Kidney epithelial cell (primary cell): ENCODE data around the gene GPR78. TPM values are rescaled to one million over a fixed set of nuclear protein-coding genes. Genes with fewer than 3 reads are reported as not detected.

Experiments used
- DNase-seq: peaks from one replicate; pipeline ENCODE4 v3.0.0-alpha.2; 2010; ENCODE audit warnings: low read depth
- H3K27me3 ChIP-seq: 2 replicates; pipeline ENCODE4 v1.6.0; 2011; ENCODE audit warnings: low read length; ENCODE audit not compliant: control insufficient read depth, insufficient read depth
- H3K36me3 ChIP-seq: 2 replicates; pipeline ENCODE4 v1.5.1; 2011; ENCODE audit warnings: low read length; ENCODE audit not compliant: control insufficient read depth, insufficient read depth
- H3K4me3 ChIP-seq: 2 replicates; pipeline ENCODE4 v1.5.1; 2011; ENCODE audit warnings: low read depth, mild to moderate bottlenecking, control low read depth, low read length
- CTCF ChIP-seq: IDR thresholded peaks from 2 replicates; pipeline ENCODE4 v1.5.1; 2011; ENCODE audit warnings: mild to moderate bottlenecking, moderate library complexity, low read length, control low read depth, inconsistent platforms; ENCODE audit not compliant: insufficient read depth, poor library complexity, severe bottlenecking
- total RNA-seq: library from RNA; depleted of rRNA; stranded (reverse); fragments of >200 nt; gene quantifications from 2 replicates; pipeline ENCODE4 v1.2.3, GENCODE V29; 2015

The GPR78 gene
- total RNA-seq, 1 donor from 2014 or later: not detected

- Histone ChIP-seq H3K4me3 (no peak overlapping the region), H3K36me3 (no peaks in the 10 kb centered on the region), H3K27me3 (peaks cover 44% of the 10 kb centered on the region)
- DNase-seq: no peak
- no peak for TF ChIP-seq CTCF
These were observed 469 bp upstream of the GPR78 start for GRCh38 chr4:8579526-8580320.

- DNase-seq: no peak
- no peak for TF ChIP-seq CTCF
- no peak overlapping the region for H3K4me3 ChIP-seq
- peaks cover 57% of the 10 kb centered on the region for H3K27me3 ChIP-seq
- no peaks in the 10 kb centered on the region for H3K36me3 ChIP-seq
These were observed 1.1 kb downstream of the GPR78 start for GRCh38 chr4:8581094-8581861.

GRCh38 chr4:8582016-8582415, 1.8 kb downstream of the GPR78 start:
- Histone ChIP-seq H3K4me3 (no peak overlapping the region), H3K27me3 (peaks cover 64% of the 10 kb centered on the region), H3K36me3 (no peaks in the 10 kb centered on the region)
- DNase-seq: no peak
- TF ChIP-seq CTCF: no peak

- DNase-seq: no peak
- Histone ChIP-seq H3K36me3 (no peaks in the 10 kb centered on the region), H3K4me3 (no peak overlapping the region), H3K27me3 (peaks cover 67% of the 10 kb centered on the region)
- no peak for TF ChIP-seq CTCF
These were observed 2.2 kb downstream of the GPR78 start for GRCh38 chr4:8582436-8582835.

GRCh38 chr4:8582941-8583654, 2.9 kb downstream of the GPR78 start:
- TF ChIP-seq CTCF: no peak
- H3K4me3 ChIP-seq: no peak overlapping the region
- H3K36me3 ChIP-seq: no peaks in the 10 kb centered on the region
- no peak for DNase-seq
- H3K27me3 ChIP-seq: peaks cover 68% of the 10 kb centered on the region
